Superior temporal gyrus (tissue), 1 donor: ENCODE measurements around the gene FHL1.
"Not testable (repeated sequence)": the region's sequence is repeated elsewhere in the genome, so short reads cannot be mapped to it uniquely, and the experiment has no call there.

ENCODE experiments used
- DNase-seq: peaks from one replicate; pipeline ENCODE4 v3.0.0-alpha.2; 2016; ENCODE audit errors: extremely low spot score

The FHL1 gene

DNA sequence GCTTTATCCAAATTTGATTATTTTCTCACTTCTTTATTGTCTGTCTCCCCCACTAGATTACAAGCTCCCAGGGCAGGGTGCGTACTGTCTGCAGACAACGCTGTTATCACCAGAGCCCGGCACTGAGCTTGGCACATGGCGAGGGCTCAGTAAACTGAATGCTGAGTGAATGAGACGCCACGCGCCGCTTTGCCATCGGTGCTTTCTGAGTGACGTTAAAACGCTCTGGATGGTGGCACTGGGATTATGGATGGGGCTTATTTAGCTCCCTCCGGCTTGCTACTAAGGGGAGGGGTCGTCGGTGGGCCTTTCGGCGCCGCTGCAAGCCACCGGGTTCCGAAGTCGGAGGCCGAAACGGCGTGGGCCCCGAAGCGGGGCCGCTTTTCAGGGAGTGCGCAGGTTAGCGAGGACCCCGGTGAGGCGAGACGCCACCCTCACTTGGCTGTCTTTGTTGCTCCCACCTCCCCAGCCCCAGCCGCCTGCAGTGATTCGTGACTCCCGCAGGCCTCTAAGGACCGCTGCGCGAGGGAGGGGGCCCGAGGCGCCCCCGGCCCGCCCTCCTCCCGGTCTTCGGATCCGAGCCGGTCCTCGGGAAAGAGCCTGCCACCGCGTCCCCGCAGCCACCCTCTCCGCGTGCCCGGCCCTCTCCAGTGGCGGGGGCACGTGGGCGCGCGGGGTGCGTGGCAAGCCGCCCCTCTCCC is 569 bp upstream of the FHL1 start:
- DNase-seq: no peak

DNA sequence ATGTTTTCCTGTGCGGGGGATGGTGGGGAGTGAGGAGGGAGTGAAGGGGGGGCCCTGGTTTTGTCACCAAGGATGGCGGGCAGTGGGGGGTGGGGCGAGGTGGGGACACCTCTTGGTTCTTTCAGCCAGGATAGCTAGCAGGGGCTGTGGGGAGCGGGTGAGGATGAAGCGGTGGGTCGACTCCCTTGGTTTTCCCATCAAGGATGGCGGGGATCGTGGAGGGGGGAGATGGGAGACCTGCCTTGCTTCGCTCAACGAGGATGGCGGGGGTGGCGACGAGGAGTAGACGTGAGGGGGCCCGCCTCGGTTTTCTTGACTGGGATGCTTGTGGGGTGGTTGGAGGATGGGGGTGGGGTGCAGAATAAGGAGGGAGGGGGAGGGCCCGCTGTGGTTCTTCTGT is 643 bp downstream of the FHL1 start:
- DNase-seq: no peak

DNA sequence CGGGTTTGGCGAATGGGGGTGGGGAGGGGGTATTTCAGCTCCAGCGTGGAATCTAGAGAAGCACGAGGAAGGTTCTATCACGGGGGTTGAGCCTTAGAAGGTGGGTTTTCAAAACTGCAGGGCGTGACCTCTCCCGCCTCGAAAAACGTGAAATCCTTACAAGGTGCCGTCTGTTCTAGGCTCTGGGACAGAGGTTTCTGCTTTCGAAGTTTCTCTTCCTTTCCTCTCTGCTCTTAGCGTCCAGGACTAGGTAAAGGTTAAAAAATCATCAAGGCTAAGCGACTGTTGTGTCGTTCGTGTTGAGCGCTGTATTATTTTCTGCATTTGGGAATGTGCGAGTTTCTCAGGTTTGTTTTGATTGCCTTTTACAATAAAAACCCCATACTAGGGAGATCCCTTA is 1.1 kb downstream of the FHL1 start:
- DNase-seq: no peak

DNA sequence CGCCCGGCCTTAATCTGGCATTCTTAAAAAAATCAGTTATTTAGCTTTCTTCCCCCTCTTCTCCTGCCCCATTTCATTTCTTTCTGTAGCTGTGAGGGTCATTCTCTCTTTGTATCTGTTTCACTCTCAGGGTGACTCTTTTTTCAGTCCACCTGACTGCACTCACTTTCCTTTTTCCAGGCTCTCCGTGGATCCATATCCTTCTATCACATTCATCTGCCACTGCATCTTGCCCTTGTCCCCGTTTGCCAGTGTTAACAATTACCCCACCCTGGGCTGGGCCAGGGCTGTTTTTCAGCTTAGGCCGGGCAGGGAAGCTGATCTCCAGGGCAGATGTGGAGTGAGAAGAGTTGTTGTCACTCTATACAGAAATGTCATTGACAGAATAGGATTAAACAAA is 7.7 kb downstream of the FHL1 start:
- DNase-seq: no peak

DNA sequence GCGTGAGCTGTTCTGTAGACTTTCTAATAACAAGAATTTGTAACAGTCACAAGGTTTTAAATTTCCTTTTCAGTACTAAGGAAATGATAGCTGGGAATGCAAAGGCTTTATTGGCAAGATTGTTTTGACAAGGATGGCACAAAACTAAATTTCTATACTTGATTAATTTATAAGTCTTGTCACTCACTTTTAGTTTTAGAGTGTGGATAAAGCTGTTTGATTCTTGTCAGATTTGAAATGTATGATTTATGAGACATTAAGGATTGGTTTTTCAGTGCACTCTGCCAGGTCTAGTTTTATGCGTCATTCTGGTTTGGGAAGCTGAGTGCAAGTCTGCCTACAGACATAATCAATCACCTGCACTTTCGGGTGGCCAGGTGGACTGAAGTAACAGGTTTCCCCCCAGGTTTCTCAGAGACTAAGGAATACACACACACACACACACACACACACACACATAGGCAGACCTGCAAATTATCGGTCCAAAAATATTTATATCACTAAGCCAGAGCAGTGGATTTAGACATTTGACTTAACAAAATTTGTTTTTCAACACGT is 9.3 kb downstream of the FHL1 start:
- no peak for DNase-seq

DNA sequence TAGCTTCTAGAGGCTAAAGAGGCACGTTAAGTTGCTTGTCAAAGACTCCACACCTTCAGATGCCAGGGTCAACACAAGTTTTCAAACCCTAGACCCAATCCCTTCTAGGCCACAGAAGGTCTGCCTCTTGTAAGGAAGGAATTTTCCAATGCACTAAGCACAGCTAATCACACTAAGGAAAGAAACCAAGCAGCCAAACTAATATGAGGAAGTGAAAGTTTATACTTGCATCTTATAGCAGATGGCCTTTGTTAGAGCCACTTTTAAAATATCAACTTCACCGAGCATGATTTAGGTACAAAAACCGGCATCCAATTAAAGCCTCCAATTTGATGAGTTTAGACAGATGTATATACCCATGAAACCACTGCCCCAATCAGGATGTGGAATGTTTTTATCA is 9.9 kb downstream of the FHL1 start:
- DNase-seq: no peak

DNA sequence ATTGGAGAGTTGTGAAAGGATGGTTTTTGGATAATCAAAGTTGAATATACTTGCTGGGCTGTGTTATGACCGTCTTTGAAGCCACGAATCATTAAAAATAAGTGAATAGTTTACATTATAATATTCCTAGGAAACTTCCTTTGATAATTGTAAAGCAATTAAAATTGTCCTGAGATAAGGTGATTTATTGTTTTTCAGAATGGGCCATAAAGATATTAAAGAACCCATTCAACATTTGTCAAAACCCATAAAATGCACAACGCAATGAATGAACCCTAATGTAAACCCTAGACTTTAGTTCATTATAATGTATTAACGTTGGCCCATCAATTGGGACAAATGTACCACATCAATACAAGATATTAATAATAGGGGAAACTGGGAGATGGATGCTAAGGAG is 11.4 kb downstream of the FHL1 start:
- DNase-seq: no peak

DNA sequence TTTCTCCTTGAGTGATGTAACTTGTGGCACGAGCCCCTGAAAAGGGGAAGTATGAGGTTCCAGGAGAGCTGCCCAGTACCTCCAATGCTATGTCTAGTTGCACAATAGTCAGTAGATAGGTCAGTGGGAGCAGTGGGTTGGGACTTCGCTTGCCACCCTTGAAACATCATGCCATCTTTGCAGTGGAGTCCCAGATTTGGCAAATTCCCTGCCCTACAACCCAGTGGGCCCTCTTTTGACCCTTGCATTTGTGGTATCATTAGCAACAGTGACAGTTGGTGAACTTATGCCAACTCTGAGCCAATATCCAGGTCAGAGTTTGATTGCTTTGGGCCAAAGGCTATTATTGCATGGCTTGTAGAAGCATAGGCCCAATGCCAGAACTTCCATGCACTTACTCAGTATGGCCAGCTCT is 12.3 kb downstream of the FHL1 start:
- no peak for DNase-seq

DNA sequence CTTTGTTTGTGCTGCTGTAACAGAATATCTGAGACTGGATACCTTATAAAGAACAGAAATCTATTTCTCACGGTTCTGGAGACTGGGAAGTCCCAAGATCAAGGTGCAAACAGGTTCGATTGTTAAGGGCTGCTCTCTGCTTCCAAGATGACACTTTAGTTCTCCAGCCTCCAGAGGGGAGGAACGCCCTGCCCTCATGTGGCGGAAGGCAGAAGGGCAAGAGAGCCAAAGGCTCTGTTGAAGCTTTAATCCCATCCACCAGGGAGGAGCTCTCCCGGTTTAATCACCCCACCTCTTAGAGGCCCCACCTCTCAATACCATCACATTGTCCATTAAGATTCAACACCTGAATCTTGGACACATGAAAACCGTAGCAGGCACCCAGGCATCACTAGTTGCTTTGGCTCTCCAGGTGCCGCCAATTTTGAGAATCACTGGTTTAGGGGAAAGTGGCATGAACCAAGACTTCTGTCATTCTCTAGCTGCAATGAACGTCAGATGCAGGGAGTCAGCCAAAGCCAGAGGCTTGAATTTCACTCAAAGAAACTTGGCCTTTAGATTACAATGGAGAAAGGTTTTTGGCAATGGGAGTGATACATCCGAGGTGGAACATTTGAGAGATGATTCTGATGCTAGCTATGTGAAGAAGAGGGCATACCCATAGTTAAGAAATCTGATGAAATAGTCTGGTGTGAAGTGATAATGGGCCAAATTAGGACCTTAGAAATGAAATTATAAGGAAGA is 15.7 kb downstream of the FHL1 start:
- peak; percentile 44 for DNase-seq

DNA sequence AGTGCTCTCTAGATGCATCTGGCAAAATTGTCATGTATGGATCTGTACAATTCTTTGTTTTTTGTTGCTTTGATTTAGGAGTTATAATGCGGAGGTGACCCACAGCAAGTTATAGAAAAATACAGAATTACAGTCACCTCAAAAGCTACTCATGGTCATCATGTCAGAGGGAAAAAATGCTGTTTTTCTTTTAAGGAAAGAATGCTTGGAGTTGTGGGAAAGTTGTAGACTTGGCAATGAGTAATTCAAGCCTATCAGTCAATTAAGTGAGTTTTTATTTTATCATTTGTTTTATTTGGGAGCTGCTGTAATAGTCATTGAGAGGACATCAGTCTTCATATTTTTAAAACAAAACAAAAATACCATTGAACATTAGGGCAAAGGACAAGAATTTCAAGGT is 16.4 kb downstream of the FHL1 start:
- DNase-seq: no peak

DNA sequence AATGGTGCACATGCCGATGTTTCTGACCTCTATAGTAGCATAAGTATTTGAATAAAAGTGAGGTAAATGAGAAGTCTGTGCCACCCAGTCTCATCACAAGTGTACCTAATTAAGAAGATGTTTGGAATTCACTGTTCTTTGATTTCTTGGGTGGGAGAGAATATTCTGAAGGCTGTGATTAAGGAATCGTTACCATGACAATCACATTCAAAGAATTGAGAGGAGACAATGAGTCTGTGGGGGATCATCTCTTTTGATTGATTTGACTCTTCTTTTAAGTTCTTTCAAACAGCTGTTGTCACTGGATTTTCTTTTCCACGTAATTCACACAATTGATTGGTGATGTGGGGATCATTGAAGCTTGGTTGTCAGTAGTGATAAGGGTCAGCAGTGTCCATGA is 18.1 kb downstream of the FHL1 start:
- no peak for DNase-seq

DNA sequence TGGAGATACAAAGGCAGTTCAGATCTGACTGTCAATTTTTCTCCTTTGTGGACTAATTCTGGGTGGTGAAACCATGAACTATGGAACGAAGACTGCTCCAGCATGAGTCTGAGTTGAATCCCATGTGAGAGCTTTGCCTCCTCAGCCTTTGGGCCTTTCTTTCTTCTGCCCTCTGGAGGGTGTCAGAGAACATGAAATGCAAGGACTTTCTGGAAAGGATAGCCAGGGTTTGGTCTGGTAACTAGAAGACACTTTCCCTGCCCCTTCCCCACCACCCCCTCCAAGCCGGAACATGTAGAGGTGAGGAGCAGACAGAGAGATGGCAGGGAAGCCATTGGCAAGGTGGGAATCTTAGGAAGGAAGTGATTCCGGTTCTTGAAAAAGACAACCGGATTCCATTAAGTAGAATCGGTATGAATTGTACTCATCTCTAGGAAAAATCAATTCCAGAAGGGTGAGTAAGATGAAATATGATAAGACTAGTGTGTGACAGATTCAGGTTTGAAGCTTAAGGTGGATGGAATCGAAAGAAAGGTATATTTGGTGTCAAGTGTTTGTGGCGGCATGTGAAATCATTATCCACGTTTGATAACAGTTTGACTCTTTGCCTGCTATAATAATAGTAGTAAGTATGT is 19.0 kb downstream of the FHL1 start:
- no peak for DNase-seq

DNA sequence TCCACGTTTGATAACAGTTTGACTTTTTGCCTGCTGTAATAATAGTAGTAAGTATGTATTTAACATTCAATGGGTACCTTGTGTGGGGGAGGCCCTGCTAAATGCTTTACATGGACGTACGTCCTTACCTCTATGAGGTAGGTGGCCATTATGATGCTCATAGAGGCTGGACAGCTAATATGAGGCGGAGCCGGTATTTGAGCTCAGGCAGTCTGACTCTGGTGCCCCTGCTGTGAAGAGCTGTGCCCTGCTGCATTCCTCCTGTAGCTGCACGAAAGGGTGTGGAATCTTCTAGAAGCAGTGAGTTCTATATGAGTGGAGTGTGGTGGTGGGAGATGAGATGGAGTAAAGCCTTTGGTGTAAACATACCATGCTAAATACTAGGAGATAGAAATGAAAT is 20.7 kb downstream of the FHL1 start:
- not testable (repeated sequence) for DNase-seq

DNA sequence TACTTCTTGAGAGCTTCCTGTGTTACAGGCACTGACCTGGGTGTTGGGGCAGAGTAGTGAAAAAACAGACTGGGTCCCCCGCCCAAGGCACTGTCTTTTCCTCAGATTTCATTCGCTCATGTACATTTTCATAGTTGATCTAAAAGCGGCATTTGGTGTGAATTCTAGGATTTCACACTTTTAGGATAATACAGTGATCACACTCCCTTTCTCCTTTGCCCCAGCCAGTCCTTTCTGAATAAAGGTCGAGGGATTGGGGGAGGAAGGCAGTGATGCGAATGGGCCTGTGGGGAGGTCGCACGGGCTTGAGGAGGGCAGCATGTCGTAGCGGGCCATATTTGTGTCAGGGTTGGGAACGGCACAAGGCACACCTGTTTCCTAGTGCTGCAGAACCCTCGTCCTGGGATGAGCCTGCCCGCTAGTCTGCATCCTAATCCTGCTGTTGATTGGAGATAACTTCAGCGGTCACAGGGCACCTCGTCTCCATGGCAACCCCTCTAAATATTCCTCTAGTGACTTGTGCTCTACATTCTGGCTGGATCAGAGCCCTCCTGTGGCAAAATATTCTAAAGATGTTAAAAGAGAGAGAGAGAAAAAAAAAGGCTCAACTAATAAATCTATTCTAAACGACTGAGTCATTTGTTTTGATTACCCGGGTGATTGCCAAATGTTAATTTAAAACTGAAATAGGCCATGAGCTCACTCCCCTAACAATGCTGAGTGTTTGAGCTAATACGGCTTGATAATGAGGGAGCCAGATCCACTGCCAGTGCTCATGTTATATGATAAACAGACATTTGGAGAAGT is 21.8 kb downstream of the FHL1 start:
- DNase-seq: peak; percentile 48

DNA sequence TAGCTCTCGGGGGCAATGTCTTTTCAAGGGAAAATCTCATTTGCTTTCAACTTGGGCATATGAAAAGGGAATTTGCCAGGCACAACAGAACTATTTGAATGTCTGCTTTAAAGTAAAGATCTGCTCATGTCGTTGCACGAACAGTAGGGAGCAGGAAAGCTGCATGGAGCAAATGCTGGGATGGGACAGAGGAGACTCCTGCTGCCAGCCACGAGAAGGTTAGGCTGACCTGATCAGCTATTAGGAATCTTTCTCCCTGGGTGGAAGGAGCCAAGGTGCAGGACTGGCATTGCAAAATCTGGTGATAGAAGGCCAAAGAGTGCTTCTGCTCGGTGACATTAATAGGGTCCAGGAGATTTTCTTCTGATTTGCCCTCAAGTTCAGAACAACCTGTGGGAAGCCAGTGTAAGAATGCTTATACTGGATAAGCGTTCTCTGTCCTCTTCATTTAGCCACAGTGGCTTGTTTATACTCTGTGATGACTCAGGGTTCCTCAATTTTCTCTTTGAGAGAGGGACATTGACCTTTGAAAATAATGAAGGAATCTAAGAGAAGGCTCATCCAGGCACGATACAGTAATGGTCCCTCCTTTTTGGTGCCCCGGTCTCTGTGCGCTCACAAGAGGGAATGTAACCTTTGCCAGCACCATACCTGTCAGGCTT is 22.9 kb downstream of the FHL1 start:
- DNase-seq: no peak

DNA sequence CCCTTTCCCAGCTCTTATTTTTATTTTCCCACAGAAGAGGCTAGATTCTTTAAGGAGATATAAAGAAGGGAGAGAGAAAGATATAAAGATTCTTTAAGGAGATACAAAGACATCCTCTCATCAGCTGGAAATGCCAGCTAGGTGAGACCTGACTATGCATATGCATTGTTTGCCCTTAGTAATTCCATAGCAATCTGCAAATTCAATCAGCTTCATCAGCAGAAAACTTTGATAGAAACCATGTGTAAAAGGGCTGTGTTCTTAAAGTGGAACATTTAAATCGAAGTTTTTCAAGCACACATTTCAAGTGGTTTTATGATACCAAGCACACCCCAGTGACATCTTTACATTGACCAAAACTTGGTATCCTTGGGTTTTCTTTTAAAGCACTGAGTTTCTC is 24.1 kb downstream of the FHL1 start:
- DNase-seq: no peak

DNA sequence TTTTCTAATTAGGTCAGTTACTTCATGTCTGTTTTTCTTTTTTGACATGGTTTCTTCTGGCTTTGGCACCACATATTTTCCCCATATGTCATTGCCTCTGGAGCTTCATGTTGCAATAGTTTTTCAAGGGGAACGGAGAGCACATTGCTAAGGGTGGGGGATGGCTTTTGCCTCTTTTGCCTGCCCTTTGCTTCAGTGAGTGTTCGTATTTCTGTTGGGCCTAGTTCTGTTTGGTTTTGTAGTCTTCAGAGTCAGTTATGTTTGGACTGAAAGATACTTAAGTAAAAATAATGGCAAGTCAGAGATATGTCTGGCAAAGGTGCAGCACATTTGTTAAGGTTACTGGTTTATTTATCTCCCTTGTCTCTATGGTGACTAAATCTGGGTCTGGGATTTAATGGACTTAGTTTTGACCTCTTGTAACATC is 29.1 kb downstream of the FHL1 start:
- no peak for DNase-seq

DNA sequence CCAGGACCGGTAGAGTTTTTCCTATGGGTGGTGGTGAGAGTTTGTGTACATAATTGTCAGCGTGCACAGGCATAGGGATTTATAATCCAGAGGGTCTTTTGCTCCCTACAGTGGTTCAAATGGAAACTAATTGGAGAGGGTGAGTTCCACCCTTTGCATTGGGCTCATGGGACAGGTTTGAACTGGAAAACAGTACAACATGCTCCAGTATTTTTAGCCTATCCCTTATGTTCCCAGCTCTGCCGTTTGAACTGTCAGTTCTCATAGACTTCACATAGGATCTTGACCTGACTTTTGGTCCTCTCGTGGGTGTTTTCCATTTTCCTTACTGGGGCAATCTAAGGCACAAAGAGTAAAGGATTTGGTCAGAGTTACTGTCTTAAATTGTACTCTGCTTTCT is 31.8 kb downstream of the FHL1 start:
- DNase-seq: no peak

DNA sequence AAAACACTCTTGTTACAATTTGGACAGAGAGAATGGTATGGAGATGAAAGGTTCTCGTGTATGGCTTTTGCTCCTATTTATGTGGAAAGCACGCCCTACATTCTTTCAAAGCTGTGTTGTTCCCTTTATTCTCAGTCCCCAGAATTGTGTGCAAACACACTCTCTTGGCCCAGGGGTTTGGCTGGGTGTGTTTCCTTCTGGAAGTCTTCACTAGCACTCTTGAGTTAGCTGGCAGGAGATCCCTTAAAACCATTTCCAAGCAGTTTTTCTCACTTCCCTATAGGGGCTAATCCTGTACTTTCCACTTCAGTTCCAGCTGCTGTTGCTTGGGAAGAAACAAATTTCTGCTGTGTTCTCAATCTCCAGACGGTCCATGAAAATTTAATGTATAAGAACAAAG is 35.1 kb downstream of the FHL1 start:
- DNase-seq: no peak

DNA sequence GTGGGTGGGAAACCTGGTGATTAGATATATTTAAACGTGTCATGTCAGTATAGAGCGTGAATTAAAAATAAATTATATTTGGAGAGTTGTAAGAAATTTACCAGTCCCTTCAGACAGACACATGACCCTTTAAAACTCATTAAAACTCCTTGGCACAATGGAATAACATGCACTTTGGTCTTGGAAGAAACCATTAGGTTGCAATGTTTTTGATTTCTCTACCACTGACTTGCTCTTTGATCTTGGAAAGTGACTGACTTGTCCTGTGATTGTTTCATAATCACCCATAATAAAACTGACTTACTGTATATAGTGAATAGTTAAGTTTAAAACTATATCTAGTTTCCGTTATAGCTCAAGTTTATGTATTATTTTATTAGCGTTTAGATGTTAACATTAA is 35.8 kb downstream of the FHL1 start:
- DNase-seq: no peak

DNA sequence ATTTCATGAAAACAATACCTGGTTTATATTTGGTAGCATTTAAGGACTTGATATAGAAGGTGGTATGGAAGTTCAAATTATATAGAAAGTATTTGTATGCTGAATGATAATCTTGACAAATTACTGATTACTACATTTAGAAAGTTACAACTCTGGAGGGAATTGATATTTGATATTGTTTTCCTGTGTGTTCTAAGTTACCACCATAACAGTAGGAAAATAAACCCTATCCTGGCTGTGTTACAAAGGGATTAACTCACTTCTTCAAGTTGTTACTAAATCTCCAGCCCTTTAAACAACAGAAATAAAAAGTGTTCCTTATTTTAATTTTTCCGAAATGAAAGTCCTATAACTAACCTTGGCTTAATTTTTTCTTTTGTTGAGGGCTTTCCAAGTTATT is 36.6 kb downstream of the FHL1 start:
- DNase-seq: no peak
